ENCODE results near the gene IGFBP6.

IGFBP6 gene

DNA sequence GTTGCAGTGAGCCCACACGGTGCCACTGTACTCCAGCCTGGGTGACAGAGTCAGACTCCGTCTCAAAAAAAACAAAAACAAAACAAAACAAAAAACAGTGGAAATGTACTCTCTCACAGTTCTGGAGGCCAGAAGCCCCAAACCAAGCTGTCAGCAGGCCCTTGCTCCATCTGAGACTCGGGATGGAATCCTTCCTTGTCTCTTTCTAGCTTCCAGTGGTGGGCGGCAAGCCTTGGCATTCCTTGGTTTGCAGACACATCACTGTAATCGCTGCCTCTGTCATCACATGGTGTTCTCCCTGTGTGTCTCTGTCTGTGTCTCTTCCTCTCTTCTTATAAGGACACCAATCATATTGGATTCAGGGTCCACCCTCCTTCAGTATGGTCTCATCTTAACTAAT lies 41.2 kb upstream of the IGFBP6 start:
- H3K4me1 ChIP-seq (ENCODE audit: control insufficient read depth, insufficient read depth, low read length): peaks cover 13% of the 10 kb centered on the region
- CTCF ChIA-PET: interaction anchor here (0.6 to 4.7 kb wide), 5 partner anchors 8 to 213 kb away, joined by 3 to 59 read pairs (median 16); partner anchors contain the start of gene IGFBP6
- H3K9me3 ChIP-seq (ENCODE audit: control insufficient read depth, insufficient read depth, low read depth, low read length): no peaks in the 10 kb centered on the region
- POLR2A ChIA-PET: no interaction called here
- H3K4me3 ChIP-seq (ENCODE audit: low read depth, low read length): no peak overlapping the region
- peak; percentile 18; the same call in 1 of the 2 replicates for TF ChIP-seq ZNF600 (tag by site-specific recombination; IDR thresholded peaks at IDR 0.05)
- TF ChIP-seq ZNF335 (tag by site-specific recombination; conservative IDR thresholded peaks at IDR 0.05): no peak
- 0 out of 2 replicates have a peak, but pooled peaks have one; percentile 21 for TF ChIP-seq ZFHX2 (tag by site-specific recombination; conservative IDR thresholded peaks at IDR 0.05)
- peaks cover 0 to 21% of the 10 kb centered on the region in 2 experiments; a peak in 1 of 3 replicates for H3K36me3 ChIP-seq (ENCODE audit: control insufficient read depth in 2 of 2, insufficient read depth in 1 of 2, low read length in 2 of 2)
- H3K27ac ChIP-seq (ENCODE audit: extremely low read depth, low read depth, low read length): no peak overlapping the region

DNA sequence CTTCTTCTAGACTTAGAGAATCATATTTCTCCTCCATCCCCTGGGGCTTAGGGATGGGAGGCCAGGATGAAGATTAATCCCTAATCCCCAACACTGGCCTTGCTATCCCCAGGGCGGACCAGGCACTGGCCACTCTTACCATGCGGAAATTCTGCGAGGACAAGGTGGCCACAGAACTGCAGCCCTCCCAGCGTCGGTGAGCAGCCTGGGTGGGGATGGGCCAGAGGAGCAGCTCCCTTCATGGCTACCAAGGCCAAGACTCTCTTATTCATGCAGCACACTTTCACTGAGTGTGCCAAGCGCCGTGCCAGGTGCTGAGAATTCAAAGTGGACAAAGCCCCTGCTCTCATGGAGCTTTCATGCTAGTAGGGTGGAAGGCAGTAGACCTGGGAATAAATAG lies 40.6 kb upstream of the IGFBP6 start:
- CTCF ChIA-PET: interaction anchor here (0.6 to 4.7 kb wide), 5 partner anchors 9 to 212 kb away, joined by 3 to 59 read pairs (median 4); no protein-coding TSS in a partner anchor
- TF ChIP-seq ZNF626 (tag by site-specific recombination; IDR thresholded peaks at IDR 0.05) (no peak), TCF7L2 (IDR thresholded peaks at IDR 0.05; ENCODE audit: borderline replicate concordance, low read depth, low read length) (no peak), ZNF707 (tag by site-specific recombination; IDR thresholded peaks at IDR 0.05) (no peak), ZNF433 (tag by site-specific recombination; IDR thresholded peaks at IDR 0.05; ENCODE audit: low read depth) (no peak), TRIM28 (IDR thresholded peaks at IDR 0.05; ENCODE audit: borderline replicate concordance, low read length) (no peak), ZBTB48 (tag by site-specific recombination; IDR thresholded peaks at IDR 0.05) (peak; percentile 58; the same call in 1 of the 2 replicates), ZNF133 (tag by site-specific recombination; IDR thresholded peaks at IDR 0.05) (no peak)
- TF ChIP-seq, protein P1, sequence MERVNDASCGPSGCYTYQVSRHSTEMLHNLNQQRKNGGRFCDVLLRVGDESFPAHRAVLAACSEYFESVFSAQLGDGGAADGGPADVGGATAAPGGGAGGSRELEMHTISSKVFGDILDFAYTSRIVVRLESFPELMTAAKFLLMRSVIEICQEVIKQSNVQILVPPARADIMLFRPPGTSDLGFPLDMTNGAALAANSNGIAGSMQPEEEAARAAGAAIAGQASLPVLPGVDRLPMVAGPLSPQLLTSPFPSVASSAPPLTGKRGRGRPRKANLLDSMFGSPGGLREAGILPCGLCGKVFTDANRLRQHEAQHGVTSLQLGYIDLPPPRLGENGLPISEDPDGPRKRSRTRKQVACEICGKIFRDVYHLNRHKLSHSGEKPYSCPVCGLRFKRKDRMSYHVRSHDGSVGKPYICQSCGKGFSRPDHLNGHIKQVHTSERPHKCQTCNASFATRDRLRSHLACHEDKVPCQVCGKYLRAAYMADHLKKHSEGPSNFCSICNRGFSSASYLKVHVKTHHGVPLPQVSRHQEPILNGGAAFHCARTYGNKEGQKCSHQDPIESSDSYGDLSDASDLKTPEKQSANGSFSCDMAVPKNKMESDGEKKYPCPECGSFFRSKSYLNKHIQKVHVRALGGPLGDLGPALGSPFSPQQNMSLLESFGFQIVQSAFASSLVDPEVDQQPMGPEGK (tag by site-specific recombination; IDR thresholded peaks at IDR 0.05): no peak
- Histone ChIP-seq H3K4me1 (ENCODE audit: control insufficient read depth, insufficient read depth, low read length) (peaks cover 16% of the 10 kb centered on the region), H3K4me3 (ENCODE audit: low read depth, low read length) (no peak overlapping the region), H3K27ac (ENCODE audit: extremely low read depth, low read depth, low read length) (no peak overlapping the region), H3K36me3 (ENCODE audit: control insufficient read depth in 2 of 2, insufficient read depth in 1 of 2, low read length in 2 of 2) (peaks cover 0 to 17% of the 10 kb centered on the region in 2 experiments; a peak in 1 of 3 replicates), H3K9me3 (ENCODE audit: control insufficient read depth, insufficient read depth, low read depth, low read length) (no peaks in the 10 kb centered on the region)
- POLR2A ChIA-PET: interaction anchor here (0.9 to 1.1 kb wide), 2 partner anchors 9 to 22 kb away, joined by 4 to 5 read pairs; partner anchors contain the start of gene SPRYD3

DNA sequence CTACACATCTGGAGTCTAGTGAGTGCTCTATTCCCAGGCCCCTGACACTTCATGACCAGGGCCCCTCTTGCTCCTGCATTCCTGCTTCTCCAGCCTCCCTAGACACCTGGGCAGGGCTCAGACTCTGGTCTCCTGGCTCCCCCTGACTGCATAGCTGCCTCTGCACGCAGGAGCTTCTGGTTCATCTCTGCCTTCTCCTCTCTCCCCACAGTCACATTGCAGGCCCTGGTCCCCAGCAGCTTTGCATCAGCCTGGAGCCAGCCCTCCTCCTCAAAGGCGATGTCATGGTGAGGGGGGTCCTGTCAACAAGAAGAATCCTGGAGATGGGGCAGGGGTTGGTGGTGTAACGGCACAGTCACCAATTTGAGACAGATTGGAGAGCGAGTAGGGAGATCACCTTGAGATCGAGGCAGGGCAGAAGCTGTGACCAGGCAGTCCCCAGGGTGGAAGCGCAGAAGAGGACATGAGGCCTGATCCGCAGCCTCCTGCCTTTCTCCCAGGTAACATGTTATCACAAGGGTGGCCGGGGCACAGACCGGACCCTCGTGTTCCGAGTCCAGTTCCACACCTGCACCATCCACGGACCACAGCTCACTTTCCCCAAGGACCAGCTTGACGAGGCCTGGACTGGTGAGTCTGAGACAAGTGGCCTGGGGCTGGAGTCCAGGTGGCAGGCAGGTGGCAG lies 39.5 kb upstream of the IGFBP6 start:
- CTCF ChIA-PET: interaction anchor here (0.6 to 2.0 kb wide), 2 partner anchors 8 to 10 kb away, joined by 3 to 16 read pairs; no protein-coding TSS in a partner anchor
- Histone ChIP-seq H3K4me3 (ENCODE audit: low read depth, low read length) (no peak overlapping the region), H3K9me3 (ENCODE audit: control insufficient read depth, insufficient read depth, low read depth, low read length) (no peaks in the 10 kb centered on the region), H3K4me1 (ENCODE audit: control insufficient read depth, insufficient read depth, low read length) (peaks cover 11% of the 10 kb centered on the region), H3K27ac (ENCODE audit: extremely low read depth, low read depth, low read length) (no peak overlapping the region), H3K36me3 (ENCODE audit: control insufficient read depth in 2 of 2, insufficient read depth in 1 of 2, low read length in 2 of 2) (peaks cover 0 to 24% of the 10 kb centered on the region in 2 experiments; a peak in 1 of 3 replicates)
- TF ChIP-seq OSR2 (tag by site-specific recombination; IDR thresholded peaks at IDR 0.05): no peak
- no peak for TF ChIP-seq ZNF140 (tag by site-specific recombination; IDR thresholded peaks at IDR 0.05)
- TF ChIP-seq ZNF10 (tag by site-specific recombination; IDR thresholded peaks at IDR 0.05): no peak
- TF ChIP-seq GLIS1 (tag by site-specific recombination; IDR thresholded peaks at IDR 0.05): peak; percentile 67
- TF ChIP-seq ZNF274 (IDR thresholded peaks at IDR 0.05; ENCODE audit: low read length): no peak
- no peak for TF ChIP-seq ZNF274 (tag by site-specific recombination; IDR thresholded peaks at IDR 0.05; ENCODE audit: borderline replicate concordance)
- TF ChIP-seq ZSCAN16 (tag by site-specific recombination; IDR thresholded peaks at IDR 0.05): no peak
- TF ChIP-seq SCRT2 (tag by site-specific recombination; IDR thresholded peaks at IDR 0.05): no peak
- TF ChIP-seq ZNF16 (tag by site-specific recombination; IDR thresholded peaks at IDR 0.05; ENCODE audit: low read depth): no peak
- POLR2A ChIA-PET: interaction anchor here (0.9 to 1.2 kb wide), 3 partner anchors 10 to 21 kb away, joined by 4 to 5 read pairs (median 4); partner anchors contain the start of gene SPRYD3

All from HEK293 (cell line).